A673 (cell line): Measurements from ENCODE around the gene DPP10.

Source experiments
- EZH2 ChIP-seq: fragments of 200-600 bp; sonication (generic); IDR thresholded peaks from 2 replicates; pipeline ENCODE4 v1.6.1; 2017; ENCODE audit warnings: borderline replicate concordance, low read depth, mild to moderate bottlenecking, mixed read lengths, antibody characterized with exemption, low read length; ENCODE audit not compliant: poor library complexity, severe bottlenecking
- TF ChIP-seq, protein P1 (sequence below): fragments of 300-800, 200-600 bp; sonication (generic); conservative IDR thresholded peaks from 2 replicates; pipeline ENCODE4 v1.5.1; 2017; ENCODE audit warnings: low read depth, mild to moderate bottlenecking, antibody characterized with exemption, low read length, moderate library complexity, mixed read lengths

DNA sequence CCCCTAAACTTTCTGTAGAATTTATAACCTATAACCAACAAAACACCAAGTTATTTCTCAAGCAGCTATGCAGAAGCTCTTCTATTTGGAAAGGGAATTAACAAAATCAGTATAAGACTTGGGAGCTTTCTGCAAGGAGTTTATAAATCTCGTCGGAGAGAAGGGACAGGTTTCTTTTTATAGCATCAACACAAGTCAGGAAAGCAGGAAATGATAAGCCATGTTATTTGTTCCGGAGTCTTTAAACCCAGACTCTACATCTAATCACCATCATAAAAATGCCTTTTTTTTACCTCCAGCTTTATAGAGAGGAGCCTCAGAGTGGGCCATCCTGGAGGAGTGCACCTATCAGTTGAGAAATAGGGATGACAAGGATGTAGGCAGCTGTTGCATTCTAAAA lies 137.1 kb downstream of the DPP10 start:
- TF ChIP-seq, protein P1, sequence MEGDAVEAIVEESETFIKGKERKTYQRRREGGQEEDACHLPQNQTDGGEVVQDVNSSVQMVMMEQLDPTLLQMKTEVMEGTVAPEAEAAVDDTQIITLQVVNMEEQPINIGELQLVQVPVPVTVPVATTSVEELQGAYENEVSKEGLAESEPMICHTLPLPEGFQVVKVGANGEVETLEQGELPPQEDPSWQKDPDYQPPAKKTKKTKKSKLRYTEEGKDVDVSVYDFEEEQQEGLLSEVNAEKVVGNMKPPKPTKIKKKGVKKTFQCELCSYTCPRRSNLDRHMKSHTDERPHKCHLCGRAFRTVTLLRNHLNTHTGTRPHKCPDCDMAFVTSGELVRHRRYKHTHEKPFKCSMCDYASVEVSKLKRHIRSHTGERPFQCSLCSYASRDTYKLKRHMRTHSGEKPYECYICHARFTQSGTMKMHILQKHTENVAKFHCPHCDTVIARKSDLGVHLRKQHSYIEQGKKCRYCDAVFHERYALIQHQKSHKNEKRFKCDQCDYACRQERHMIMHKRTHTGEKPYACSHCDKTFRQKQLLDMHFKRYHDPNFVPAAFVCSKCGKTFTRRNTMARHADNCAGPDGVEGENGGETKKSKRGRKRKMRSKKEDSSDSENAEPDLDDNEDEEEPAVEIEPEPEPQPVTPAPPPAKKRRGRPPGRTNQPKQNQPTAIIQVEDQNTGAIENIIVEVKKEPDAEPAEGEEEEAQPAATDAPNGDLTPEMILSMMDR = no peak
- no peak for TF ChIP-seq EZH2
